Measurements from ENCODE around the gene PGD. TPM values are rescaled to one million over a fixed set of nuclear protein-coding genes. Genes with fewer than 3 reads are reported as not detected.
A peak's percentile ranks its signal among the peaks of the same experiment; 100 is the strongest.

PGD gene
- total and polyA plus RNA-seq, 2 experiments from 2014 or later = 174 to 305 TPM

DNA sequence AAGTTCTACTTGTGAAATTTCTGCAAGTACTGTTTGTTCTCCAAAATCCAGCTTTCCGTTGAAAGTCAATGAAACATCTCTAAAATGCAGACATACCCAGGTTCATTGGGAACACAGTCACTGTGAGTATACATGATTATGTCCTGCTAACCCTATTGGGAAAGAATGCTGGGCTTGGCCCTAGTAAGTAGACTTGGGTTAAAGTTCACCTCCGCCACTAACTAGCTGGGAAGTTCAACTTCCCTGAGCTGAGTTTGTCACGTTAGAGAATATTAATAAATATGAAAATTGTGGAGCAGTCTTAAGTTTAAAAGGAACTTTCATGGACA is 10.5 kb upstream of the PGD start:
- peaks cover 12% of the 10 kb centered on the region for H3K4me1 Mint-ChIP-seq
- Histone ChIP-seq H2AFZ (no peak overlapping the region), H4K20me1 (replicated peaks; ENCODE audit: insufficient read depth) (no peaks in the 10 kb centered on the region), H3F3A (replicated peaks; ENCODE audit: low read depth) (0 out of 2 replicates have a peak, but pooled peaks cover 2% of the 10 kb centered on the region), H3K27me3 (ENCODE audit: insufficient read depth) (no peaks in the 10 kb centered on the region), H3K4me2 (no peak overlapping the region), H3K9me2 (ENCODE audit: insufficient read depth) (no peaks in the 10 kb centered on the region), H3K4me1 (ENCODE audit: insufficient read depth) (peaks cover 10% of the 10 kb centered on the region; the same call in 1 of the 2 replicates), H3K27ac (ENCODE audit: low read depth) (peak overlapping the region; percentile 72; the same call in 1 of the 2 replicates), H3K4me3 (no peak overlapping the region), H3K79me2 (replicated peaks; ENCODE audit: insufficient read depth) (no peaks in the 10 kb centered on the region), H3K36me3 (ENCODE audit: insufficient read depth) (no peaks in the 10 kb centered on the region)
- H3K9me3 Mint-ChIP-seq = no peaks in the 10 kb centered on the region; the same call in 2 of the 3 replicates
- H3K36me3 Mint-ChIP-seq (ENCODE audit: low read depth) = peaks cover 17% of the 10 kb centered on the region
- no peak for DNase-seq (ENCODE audit: low spot score)
- no peak for ATAC-seq
- TF ChIP-seq NANOG (IDR thresholded peaks at IDR 0.05; ENCODE audit: borderline replicate concordance) = no peak
- TF ChIP-seq, protein P1, sequence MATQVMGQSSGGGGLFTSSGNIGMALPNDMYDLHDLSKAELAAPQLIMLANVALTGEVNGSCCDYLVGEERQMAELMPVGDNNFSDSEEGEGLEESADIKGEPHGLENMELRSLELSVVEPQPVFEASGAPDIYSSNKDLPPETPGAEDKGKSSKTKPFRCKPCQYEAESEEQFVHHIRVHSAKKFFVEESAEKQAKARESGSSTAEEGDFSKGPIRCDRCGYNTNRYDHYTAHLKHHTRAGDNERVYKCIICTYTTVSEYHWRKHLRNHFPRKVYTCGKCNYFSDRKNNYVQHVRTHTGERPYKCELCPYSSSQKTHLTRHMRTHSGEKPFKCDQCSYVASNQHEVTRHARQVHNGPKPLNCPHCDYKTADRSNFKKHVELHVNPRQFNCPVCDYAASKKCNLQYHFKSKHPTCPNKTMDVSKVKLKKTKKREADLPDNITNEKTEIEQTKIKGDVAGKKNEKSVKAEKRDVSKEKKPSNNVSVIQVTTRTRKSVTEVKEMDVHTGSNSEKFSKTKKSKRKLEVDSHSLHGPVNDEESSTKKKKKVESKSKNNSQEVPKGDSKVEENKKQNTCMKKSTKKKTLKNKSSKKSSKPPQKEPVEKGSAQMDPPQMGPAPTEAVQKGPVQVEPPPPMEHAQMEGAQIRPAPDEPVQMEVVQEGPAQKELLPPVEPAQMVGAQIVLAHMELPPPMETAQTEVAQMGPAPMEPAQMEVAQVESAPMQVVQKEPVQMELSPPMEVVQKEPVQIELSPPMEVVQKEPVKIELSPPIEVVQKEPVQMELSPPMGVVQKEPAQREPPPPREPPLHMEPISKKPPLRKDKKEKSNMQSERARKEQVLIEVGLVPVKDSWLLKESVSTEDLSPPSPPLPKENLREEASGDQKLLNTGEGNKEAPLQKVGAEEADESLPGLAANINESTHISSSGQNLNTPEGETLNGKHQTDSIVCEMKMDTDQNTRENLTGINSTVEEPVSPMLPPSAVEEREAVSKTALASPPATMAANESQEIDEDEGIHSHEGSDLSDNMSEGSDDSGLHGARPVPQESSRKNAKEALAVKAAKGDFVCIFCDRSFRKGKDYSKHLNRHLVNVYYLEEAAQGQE (IDR thresholded peaks at IDR 0.05; ENCODE audit: unreplicated experiment) = no peak
- no peak for TF ChIP-seq CREB1 (CRISPR knock-in tag; IDR thresholded peaks at IDR 0.05; ENCODE audit: low read depth)
- no peak for TF ChIP-seq POLR2AphosphoS5 (IDR thresholded peaks at IDR 0.05; ENCODE audit: low read depth)
- TF ChIP-seq ZNF331 (CRISPR knock-in tag; IDR thresholded peaks at IDR 0.05; ENCODE audit: low read depth) = no peak
- TF ChIP-seq, protein P2, sequence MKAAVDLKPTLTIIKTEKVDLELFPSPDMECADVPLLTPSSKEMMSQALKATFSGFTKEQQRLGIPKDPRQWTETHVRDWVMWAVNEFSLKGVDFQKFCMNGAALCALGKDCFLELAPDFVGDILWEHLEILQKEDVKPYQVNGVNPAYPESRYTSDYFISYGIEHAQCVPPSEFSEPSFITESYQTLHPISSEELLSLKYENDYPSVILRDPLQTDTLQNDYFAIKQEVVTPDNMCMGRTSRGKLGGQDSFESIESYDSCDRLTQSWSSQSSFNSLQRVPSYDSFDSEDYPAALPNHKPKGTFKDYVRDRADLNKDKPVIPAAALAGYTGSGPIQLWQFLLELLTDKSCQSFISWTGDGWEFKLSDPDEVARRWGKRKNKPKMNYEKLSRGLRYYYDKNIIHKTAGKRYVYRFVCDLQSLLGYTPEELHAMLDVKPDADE (IDR thresholded peaks at IDR 0.05) = no peak
- TF ChIP-seq EZH2 (IDR thresholded peaks at IDR 0.05; ENCODE audit: low read depth, unreplicated experiment) = no peak
- no peak for TF ChIP-seq EZH2phosphoT487 (IDR thresholded peaks at IDR 0.05; ENCODE audit: unreplicated experiment)
- TF ChIP-seq ZNF114 (CRISPR knock-in tag; IDR thresholded peaks at IDR 0.05) = no peak
- TF ChIP-seq, protein P3, sequence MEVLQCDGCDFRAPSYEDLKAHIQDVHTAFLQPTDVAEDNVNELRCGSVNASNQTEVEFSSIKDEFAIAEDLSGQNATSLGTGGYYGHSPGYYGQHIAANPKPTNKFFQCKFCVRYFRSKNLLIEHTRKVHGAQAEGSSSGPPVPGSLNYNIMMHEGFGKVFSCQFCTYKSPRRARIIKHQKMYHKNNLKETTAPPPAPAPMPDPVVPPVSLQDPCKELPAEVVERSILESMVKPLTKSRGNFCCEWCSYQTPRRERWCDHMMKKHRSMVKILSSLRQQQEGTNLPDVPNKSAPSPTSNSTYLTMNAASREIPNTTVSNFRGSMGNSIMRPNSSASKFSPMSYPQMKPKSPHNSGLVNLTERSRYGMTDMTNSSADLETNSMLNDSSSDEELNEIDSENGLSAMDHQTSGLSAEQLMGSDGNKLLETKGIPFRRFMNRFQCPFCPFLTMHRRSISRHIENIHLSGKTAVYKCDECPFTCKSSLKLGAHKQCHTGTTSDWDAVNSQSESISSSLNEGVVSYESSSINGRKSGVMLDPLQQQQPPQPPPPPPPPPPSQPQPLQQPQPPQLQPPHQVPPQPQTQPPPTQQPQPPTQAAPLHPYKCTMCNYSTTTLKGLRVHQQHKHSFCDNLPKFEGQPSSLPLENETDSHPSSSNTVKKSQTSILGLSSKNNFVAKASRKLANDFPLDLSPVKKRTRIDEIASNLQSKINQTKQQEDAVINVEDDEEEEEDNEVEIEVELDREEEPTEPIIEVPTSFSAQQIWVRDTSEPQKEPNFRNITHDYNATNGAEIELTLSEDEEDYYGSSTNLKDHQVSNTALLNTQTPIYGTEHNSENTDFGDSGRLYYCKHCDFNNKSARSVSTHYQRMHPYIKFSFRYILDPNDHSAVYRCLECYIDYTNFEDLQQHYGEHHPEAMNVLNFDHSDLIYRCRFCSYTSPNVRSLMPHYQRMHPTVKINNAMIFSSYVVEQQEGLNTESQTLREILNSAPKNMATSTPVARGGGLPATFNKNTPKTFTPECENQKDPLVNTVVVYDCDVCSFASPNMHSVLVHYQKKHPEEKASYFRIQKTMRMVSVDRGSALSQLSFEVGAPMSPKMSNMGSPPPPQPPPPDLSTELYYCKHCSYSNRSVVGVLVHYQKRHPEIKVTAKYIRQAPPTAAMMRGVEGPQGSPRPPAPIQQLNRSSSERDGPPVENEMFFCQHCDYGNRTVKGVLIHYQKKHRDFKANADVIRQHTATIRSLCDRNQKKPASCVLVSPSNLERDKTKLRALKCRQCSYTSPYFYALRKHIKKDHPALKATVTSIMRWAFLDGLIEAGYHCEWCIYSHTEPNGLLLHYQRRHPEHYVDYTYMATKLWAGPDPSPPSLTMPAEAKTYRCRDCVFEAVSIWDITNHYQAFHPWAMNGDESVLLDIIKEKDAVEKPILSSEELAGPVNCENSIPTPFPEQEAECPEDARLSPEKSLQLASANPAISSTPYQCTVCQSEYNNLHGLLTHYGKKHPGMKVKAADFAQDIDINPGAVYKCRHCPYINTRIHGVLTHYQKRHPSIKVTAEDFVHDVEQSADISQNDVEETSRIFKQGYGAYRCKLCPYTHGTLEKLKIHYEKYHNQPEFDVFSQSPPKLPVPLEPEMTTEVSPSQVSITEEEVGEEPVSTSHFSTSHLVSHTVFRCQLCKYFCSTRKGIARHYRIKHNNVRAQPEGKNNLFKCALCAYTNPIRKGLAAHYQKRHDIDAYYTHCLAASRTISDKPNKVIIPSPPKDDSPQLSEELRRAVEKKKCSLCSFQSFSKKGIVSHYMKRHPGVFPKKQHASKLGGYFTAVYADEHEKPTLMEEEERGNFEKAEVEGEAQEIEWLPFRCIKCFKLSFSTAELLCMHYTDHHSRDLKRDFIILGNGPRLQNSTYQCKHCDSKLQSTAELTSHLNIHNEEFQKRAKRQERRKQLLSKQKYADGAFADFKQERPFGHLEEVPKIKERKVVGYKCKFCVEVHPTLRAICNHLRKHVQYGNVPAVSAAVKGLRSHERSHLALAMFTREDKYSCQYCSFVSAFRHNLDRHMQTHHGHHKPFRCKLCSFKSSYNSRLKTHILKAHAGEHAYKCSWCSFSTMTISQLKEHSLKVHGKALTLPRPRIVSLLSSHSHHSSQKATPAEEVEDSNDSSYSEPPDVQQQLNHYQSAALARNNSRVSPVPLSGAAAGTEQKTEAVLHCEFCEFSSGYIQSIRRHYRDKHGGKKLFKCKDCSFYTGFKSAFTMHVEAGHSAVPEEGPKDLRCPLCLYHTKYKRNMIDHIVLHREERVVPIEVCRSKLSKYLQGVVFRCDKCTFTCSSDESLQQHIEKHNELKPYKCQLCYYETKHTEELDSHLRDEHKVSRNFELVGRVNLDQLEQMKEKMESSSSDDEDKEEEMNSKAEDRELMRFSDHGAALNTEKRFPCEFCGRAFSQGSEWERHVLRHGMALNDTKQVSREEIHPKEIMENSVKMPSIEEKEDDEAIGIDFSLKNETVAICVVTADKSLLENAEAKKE (CRISPR knock-in tag; IDR thresholded peaks at IDR 0.05) = no peak
- no peak for TF ChIP-seq STAT1 (IDR thresholded peaks at IDR 0.05; ENCODE audit: unreplicated experiment)
- no peaks in the 10 kb centered on the region for H3K27me3 Mint-ChIP-seq (ENCODE audit: insufficient read depth, low read depth, poor library complexity)
- no peak overlapping the region; the same call in 2 of the 3 replicates for H3K4me3 Mint-ChIP-seq
- peak overlapping the region; percentile 94 for H3K27ac Mint-ChIP-seq

Measured in GM23338 (cell line).